Lung microvascular endothelial cell (primary cell): Measurements from ENCODE around the gene WAC. TPM values are rescaled to one million over a fixed set of nuclear protein-coding genes. Genes with fewer than 3 reads are reported as not detected.

Experiments used
- DNase-seq, 2 donors: peaks; one replicate each; pipeline versions ENCODE4 v3.0.0 to v3.0.0-alpha.2; 2010; ENCODE audit warnings: low read depth in 2 of 2
- total RNA-seq: library from RNA; depleted of rRNA; stranded (reverse); fragments of >200 nt; gene quantifications from 2 replicates; pipeline ENCODE4 v1.2.1, GENCODE V29; 2014

The WAC gene
- total RNA-seq, 1 donor from 2014 or later, result 47.2 TPM

DNA sequence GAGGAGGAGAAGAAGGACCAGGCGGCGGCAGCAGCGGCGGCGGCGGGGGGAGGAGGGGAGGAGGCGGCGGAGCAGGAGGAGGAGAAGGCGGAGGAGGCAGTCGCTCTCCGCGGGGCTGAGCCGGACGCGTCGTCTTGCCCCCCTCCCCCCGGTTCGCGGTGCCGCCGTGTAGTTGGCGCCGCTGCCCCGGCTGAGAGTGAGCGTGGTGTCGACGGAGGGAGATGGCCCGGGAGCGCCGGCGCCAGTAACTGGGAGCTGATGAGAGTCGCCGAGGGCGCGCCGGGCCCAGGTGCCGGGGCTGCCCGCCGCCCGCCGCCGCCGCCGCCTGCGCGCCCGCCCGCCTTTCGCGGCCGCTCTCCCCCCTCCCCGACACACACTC lies 257 bp downstream of the WAC start:
- DNase-seq, result no peak

- peak; percentile 49 to 61 for DNase-seq
Measured at GRCh38 chr10:28533571-28534304, 820 bp downstream of the WAC start.

DNA sequence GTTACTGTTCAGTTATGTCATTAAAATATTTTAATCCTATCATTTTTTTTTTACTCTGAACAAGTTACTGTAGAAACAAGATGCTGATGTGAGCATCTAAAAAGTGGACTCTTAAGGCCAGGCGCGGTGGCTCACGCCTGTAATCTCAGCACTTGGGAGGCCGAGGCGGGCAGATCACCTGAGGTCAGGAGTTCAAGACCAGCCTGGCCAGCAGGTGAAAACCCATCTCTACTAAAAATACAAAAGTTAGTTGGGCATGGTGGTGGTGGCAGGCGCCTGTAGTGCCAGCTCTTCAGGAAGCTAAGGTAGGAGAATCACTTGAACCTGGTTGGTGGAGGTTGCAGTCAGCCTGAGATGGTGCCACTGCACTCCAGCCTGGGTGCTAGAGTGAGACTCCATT lies 2.9 kb downstream of the WAC start:
- DNase-seq, result no peak

DNA sequence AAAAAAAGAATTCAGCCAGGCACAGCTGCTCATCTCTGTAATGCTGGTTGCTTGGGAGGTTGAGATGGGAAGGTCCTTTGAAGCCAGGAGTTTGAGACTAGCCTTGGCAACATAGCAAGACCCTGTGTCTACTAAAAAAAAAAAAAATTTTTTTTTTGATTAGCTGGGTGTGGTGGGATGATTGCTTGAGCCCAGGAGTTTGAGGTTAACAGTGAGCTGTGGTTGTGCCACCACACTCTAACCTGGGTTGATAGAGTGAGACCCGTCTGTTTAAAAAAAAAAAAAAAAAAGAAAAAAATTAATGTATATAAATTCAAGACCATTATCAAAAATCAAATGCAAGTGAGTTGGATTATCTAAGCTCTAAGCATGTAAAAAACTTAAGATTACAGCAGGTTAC lies 5.7 kb downstream of the WAC start:
- no peak for DNase-seq

DNA sequence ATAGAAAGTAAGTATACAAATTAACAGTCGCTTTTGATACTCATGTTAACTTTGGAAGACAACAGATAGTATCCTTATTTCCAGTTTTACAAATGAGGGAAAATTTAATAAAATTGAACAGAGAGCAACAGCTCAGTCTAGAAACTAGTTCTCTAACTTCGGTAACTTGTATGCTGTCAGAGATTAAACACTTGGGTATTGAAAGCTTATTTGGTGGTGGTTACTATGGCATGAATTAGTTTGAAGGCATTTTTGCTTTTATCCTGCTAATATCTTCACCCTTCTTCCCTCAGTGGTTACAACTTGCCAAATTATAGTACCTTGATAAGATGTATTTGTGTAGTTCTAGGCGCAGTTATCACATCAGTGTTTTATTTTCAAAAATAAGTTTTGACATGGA lies 7.2 kb downstream of the WAC start:
- DNase-seq, result no peak

- no peak for DNase-seq
Measured at GRCh38 chr10:28541717-28542365, 8.9 kb downstream of the WAC start.

DNA sequence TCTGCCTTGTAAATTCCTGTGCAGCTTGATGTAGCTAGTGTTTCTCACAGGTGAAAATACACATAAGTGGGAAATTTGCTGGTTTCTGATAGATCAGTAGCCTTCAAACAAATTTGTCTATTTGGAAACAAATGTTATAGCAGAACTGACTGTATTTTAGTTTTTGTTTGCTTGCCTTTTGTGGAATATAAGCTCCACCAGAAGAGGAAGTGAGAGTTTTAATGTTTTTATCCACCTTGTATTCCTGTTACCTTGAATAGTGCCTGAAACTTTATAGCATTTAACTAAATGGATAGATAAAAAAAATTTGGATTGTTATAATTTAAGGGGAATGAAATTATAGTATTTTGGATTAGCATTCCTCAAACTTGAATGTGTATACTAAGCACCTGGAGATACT lies 9.8 kb downstream of the WAC start:
- DNase-seq, result no peak

GRCh38 chr10:28544058-28544457 lies 11.1 kb downstream of the WAC start:
- DNase-seq, result no peak

DNA sequence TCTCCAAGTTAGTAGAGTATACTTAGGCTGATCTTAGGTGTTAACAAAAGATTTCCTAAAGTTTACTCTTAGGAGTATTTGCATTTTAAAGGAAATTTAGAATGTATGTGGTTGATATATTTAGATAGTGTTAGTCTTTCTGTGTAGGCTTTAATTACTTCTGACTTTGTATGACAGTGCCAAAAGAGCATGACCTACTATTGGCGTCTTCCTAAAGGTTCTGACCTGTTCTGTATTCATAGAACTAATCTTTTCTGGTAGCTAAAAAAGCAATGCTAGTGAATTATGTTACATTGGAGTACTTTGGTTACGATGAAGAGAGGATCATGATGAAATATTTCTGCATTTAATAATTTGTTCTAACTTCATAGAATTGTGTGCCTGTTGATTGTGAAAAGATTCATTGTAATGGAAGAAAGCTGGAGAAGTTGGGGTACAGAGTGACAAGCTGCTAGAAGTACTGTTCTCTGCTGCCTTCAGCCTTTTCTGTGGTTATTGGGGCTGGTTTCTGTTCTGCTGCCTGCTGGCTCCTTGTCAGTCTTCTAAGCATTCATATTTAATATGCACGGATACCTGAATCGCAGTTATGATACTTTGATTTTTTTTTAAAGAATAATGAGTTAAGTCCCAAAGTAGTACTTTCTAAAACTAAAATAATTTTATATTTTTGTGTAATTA lies 13.2 kb downstream of the WAC start:
- DNase-seq, result no peak

GRCh38 chr10:28548781-28549498 lies 16.0 kb downstream of the WAC start:
- no peak for DNase-seq

GRCh38 chr10:28551086-28551485 lies 18.2 kb downstream of the WAC start:
- DNase-seq, result peak in 1 of 2 donors; percentile 52

DNA sequence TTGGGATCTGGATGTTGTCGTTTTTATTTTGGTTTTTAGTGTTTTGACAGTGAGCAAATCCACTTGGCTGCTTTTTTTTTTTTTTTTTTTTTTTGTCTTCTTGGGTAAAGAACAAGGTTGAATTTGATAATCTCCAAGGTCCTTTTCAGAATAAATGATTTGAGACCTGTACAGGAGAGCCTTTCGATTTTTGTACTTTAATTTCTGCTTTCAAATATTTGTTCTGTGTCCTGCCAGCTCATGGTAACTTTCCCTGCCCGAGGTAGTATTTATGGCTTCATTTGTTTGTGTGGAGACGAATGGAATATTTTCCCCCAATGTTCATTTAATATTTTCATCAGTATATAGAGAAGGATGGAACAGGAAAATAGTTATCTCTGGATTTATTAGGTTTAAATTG lies 19.9 kb downstream of the WAC start:
- no peak for DNase-seq

DNA sequence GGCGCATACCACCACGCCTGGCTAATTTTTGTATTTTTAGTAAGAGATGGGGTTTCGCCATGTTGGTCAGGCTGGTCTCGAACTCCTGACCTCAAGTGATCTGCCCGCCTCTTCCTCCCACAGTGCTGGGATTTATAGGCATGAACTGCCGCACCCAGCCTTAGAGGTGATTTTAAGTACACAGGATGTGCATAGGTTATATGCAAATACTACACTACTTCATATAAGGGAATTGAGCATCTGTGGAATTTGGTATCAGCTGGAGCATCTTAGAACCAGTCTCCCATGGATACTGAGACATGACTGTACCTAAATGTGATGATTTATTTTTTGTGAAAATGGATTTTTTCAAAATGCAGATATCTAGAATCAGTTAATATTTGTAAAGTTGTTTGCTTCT lies 21.1 kb downstream of the WAC start:
- no peak for DNase-seq

- no peak for DNase-seq
Measured at GRCh38 chr10:28554952-28555351, 22.0 kb downstream of the WAC start.

DNA sequence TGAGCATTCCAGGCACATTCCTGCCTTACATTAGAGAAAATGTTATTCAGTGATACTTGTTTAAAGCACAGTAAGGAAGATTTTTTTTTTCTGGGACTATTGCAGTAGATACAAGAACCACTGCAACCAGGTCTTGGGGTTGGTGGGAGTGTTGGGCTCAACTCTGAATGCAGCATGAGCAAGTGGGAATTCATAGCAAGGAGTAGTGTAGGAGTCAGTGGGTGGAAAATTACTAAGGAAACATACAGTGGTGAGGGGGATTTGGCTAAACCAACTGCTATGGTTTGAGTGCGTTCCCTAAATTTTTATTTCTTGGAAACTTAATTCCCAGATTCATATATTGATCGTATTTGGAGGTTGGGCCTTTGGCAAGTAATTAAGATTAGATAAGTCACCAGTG lies 22.4 kb downstream of the WAC start:
- no peak for DNase-seq

DNA sequence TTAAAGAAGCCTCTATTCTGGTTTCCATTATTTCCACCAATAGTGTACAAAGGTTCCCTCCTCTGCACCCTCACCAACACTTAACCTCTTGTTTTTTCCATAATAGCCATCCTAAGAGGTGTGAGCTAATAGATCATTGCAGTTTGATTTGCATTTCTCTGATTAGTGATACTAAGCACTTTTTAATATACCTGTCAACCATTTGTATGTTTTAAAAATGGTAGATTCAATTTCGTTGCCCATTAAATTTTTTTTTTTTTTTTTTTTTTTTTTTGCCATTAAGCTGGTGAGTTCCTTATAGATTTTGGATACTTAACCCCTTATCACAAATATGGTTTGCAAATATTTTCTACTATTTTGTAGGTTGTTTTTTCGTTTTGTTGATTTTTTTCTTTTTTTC lies 23.2 kb downstream of the WAC start:
- DNase-seq, result no peak

- no peak for DNase-seq
Measured at GRCh38 chr10:28558186-28558585, 25.3 kb downstream of the WAC start.

DNA sequence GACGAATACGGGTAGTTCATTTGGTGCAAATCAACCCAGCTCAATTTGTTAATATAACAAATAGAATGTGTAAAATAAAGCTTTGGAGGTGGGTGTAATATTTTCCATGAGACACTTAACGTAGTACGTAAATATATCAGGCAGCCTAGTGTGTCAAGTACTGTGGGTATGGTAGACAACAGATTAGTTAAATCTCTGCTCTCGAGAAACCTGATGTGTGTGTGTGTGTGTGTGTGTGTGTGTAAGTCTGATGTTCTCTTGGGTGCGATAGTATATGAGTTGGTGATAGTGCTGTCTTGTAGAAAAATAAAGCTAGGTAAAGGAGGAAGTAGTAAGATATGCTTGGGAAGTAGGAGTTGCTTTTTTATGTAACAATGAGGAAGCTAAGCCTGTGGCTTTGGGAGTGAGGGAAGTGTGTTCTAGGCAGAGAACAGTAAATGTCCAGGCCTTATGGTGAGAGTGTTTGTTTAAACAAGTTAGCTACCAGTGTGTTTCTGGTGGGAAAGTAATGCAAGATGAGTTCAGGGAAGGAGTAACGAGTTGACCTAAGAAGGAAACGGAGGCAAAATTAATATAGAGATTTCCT lies 26.1 kb downstream of the WAC start:
- DNase-seq, result no peak

- DNase-seq, result no peak
Measured at GRCh38 chr10:28559618-28560017, 26.7 kb downstream of the WAC start.

- no peak for DNase-seq
Measured at GRCh38 chr10:28560617-28561016, 27.7 kb downstream of the WAC start.

- no peak for DNase-seq
Measured at GRCh38 chr10:28561531-28561930, 28.6 kb downstream of the WAC start.

GRCh38 chr10:28564905-28565304 lies 32.0 kb downstream of the WAC start:
- DNase-seq, result peak in 1 of 2 donors; percentile 29
